ENCODE measurements around the gene PACS1.
"Not testable (repeated sequence)": the region's sequence is repeated elsewhere in the genome, so short reads cannot be mapped to it uniquely, and the experiment has no call there.

Gene PACS1

GRCh38 chr11:66263785-66264184, 193.7 kb downstream of the PACS1 start:
- no peak for DNase-seq

GRCh38 chr11:66264383-66264782, 194.3 kb downstream of the PACS1 start:
- DNase-seq: no peak

- peak; percentile 55 for DNase-seq
These were observed 194.8 kb downstream of the PACS1 start for GRCh38 chr11:66264914-66265313.

GRCh38 chr11:66265531-66266377, 195.7 kb downstream of the PACS1 start:
- no peak for DNase-seq

GRCh38 chr11:66266378-66267038, 196.4 kb downstream of the PACS1 start:
- DNase-seq: no peak

GRCh38 chr11:66267039-66267378, 196.9 kb downstream of the PACS1 start:
- no peak for DNase-seq

- peak; percentile 91 for DNase-seq
These were observed 197.5 kb downstream of the PACS1 start for GRCh38 chr11:66267379-66268243.

GRCh38 chr11:66268244-66268951, 198.3 kb downstream of the PACS1 start, which contains the start of gene RAB1B:
Gene RAB1B, plus strand, starts transcription at chr11:66268639. Its CDS starts 41 bp downstream, at chr11:66268680.
- DNase-seq: peak; percentile 100

GRCh38 chr11:66268952-66269905, 199.2 kb downstream of the PACS1 start:
- peak; percentile 30 for DNase-seq

- DNase-seq: no peak
These were observed 201.7 kb downstream of the PACS1 start for GRCh38 chr11:66271816-66272215.

GRCh38 chr11:66272596-66272995, 202.5 kb downstream of the PACS1 start:
- DNase-seq: peak; percentile 28

GRCh38 chr11:66274219-66274618, 204.1 kb downstream of the PACS1 start:
- no peak for DNase-seq

GRCh38 chr11:66275396-66275795, 205.3 kb downstream of the PACS1 start:
- no peak for DNase-seq

GRCh38 chr11:66275984-66276612, 206.0 kb downstream of the PACS1 start:
- DNase-seq: no peak

- not testable (repeated sequence) for DNase-seq
These were observed 206.5 kb downstream of the PACS1 start for GRCh38 chr11:66276619-66277018.

GRCh38 chr11:66277064-66277463, 207.0 kb downstream of the PACS1 start:
- not testable (repeated sequence) for DNase-seq

GRCh38 chr11:66277471-66278362, 207.6 kb downstream of the PACS1 start, which contains the start of gene CNIH2:
Gene CNIH2, plus strand, starts transcription at chr11:66278175. Its CDS starts 282 bp downstream, at chr11:66278457.
- peak; percentile 42 for DNase-seq

- DNase-seq: no peak
These were observed 208.5 kb downstream of the PACS1 start for GRCh38 chr11:66278363-66279091.
